ENCODE data around the gene NOL4. TPM values are rescaled to one million over a fixed set of nuclear protein-coding genes. Genes with fewer than 3 reads are reported as not detected.

Gene NOL4, protein sequence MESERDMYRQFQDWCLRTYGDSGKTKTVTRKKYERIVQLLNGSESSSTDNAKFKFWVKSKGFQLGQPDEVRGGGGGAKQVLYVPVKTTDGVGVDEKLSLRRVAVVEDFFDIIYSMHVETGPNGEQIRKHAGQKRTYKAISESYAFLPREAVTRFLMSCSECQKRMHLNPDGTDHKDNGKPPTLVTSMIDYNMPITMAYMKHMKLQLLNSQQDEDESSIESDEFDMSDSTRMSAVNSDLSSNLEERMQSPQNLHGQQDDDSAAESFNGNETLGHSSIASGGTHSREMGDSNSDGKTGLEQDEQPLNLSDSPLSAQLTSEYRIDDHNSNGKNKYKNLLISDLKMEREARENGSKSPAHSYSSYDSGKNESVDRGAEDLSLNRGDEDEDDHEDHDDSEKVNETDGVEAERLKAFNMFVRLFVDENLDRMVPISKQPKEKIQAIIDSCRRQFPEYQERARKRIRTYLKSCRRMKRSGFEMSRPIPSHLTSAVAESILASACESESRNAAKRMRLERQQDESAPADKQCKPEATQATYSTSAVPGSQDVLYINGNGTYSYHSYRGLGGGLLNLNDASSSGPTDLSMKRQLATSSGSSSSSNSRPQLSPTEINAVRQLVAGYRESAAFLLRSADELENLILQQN
- not detected in 2 replicates for total RNA-seq

GRCh38 chr18:34224423-34225217, at the start of gene NOL4:
NOL4 (minus strand) TSS chr18:34224913; CDS start chr18:34223253, 1,660 bp downstream.

Measured in myometrial cell (primary cell).